GM19324 (cell line): Measurements from ENCODE around the gene MYO7B.

Experiments used
- ATAC-seq: cut with Tn5 transposase; IDR thresholded peaks from one replicate; pipeline ENCODE4 v1.9.1; 2021; ENCODE audit warnings: mild to moderate bottlenecking, moderate library complexity; ENCODE audit not compliant: unreplicated experiment, low FRiP score

Gene MYO7B

DNA sequence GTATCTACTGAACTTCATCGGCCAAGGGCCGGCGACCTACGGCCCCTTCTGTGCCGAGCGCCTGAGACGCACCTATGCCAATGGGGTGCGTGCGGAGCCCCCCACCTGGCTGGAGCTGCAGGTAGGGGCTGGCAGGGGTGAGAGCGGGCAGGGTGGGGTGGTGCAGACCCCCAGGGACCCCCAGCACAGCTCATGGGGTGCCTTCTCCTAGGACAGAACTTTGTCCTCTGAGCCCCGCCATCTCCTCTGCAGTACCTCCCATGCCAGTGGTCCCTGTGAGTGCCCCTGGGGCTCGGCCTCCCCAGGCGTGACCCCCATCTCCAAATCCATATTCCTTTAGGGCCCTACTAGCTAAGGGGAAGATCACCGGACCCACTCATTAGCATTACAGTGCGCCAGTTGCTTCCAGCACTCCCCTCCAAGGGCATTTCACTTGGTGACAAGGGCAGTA, 86.5 kb downstream of the MYO7B start:
- ATAC-seq: no peak

DNA sequence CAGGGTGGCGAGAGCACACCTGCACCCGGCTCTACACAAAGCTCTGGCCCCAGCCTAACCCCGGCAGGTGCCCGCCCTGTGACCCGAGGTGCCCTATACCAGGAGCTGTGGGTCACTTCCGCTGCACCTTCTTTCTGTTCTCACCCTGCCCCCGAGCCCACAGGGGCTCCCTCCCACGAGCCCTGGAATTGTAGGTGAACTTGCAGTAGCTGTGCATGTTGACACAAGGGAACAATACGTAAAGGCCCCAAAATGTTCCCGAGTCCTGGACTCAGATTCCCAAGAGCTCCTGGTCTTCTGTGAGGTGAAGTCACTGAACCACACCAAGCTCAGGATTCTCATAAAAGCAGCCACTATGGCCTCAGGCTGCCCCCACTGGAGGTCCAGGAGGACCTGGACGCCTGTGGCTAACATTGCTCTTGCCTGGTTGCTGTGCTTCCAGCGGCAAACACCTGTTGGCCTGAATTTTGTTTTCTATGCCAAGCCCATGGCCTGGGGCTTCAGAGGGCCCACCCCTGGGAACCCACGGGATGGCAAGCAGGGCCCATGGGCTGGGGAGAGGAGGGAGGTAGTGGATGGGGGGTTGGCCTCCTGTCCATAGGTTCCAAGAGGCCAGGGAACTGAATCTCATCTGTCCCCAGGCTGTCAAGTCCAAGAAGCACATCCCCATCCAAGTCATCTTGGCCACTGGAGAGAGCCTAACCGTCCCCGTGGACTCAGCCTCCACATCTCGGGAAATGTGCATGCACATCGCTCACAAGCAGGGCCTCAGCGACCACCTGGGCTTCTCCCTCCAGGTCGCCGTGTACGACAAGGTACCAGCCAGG, 87.3 kb downstream of the MYO7B start:
- no peak for ATAC-seq

DNA sequence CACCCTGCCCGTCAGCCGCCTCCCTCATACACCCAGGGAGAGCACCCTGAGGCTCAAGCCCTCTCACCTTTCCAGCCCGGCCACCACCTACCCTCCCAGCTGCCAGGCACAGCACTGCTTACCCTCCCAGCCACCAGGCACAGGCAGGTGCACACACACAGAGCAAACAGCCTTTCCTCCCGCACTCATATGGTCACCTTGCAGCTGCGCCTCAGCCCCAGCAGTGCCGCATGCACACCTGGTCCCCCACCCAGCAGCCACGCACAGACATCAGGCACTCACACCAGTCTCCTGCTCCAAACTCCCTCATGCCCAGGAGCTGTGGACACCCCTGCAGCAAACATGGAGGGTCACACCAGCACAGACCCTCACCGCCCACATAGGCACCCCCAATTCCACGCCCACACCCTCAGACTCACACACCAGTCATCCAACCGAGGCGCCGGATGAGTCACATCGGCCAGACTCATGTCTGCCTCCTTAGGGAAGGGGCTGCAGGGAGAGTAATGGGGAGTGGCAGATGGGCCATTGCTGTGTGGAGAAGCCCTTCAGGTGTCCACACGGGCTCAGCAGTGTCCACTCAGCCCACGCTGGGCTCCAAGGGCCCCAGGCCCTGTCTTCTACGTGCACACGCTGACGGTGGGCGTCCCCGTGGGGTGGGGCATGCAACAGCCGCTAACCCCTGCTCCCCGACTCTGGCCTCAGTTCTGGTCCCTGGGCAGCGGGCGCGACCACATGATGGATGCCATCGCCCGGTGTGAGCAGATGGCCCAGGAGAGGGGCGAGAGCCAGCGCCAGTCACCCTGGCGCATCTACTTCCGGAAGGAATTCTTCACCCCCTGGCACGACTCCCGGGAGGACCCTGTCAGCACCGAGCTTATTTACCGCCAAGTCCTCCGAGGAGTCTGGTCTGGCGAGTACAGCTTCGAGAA, 88.2 kb downstream of the MYO7B start:
- ATAC-seq: no peak

DNA sequence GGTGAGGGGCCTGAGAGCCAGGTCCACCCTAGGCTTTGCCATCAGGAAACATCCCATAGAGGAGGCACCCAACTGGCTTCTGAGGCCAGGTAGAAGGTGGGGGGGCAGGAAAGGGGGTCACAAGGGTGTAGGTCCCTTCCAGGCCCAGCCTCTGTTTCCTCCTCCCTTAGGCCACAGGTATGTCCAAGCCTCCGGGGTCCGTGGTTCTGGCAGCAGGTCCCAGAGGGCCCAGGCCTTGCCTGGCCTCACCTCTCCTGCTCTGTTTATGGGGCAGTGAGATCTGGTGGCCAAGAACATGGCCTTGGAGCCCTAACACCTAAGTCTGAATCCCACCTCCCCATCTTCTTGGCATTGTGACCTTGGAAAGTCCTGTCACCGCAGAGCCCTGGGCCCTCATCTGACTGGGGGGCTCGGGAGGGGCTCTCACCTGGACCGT, 88.9 kb downstream of the MYO7B start:
- no peak for ATAC-seq

DNA sequence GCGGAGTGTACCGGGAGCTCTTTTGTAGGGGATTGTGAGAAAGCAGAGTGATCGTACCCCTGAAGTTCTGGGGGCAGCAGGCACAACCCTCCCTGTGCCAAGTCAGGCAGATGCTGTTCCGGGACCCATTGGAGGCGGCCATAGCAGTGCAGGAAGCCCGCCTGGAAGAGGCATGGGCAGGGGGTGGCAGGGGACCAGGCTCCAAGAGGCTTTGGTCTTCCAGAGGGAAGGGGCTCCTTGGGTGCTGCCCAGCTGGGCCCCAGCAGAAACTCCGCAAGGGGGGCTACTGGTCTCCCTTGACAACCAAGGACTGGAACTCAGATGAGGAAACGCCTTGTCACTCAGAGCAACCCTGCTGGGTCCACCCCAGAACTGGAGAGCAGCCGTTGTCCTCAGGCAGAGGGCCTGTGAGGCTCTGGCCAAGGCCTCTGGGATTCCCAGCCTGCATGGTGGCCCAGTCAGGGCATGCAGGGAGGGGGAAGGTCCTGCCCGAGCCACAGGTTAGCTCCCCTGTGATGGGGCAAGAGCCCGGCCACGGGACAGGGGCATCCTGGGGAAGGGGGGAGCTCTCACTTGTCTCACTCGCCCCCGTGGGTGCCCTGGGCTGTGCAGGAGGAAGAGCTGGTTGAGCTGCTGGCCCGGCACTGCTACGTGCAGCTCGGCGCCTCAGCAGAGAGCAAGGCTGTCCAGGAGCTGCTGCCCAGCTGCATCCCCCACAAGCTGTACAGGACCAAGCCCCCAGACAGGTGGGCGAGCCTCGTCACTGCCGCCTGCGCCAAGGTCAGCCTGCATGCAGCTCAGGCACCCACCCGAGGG, 89.5 kb downstream of the MYO7B start:
- ATAC-seq: no peak

DNA sequence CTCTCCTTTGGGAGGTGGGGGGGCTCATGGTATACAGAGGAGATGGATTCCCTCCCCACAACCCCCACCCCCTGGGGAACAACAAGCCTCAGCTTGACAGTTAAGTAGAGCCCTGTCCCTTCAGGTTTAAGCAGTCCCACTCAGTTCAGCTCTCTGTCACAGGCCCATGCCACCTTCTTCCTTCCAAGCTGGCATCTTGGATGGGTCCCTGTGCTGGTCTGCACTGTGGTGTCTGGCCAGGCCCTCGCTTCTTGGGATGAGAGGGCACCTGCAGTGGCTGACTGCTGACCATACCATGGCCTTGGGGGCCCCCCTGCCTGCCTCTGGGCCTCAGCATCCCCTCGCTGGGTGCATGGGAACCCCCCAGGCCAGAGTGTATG, 90.1 kb downstream of the MYO7B start:
- no peak for ATAC-seq

DNA sequence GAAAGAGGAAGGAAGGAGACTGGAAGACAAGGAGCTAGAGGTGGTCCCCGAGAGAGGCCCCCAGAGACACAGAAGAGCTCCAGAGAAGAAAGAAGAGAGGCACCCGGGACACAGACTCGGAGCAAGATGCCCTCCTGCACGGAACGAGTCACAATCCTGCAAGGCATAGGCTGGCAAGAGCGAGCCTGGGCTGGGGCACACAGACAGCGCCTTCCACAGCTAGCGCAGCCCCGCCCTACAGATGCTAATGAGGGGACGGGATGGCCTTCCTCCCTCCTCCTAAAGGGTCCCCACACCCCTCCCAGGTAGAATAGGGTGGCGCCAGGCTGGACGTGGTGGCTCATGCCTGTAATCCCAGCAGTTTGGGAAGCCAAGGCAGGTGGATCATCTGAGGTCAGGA, 90.7 kb downstream of the MYO7B start:
- no peak for ATAC-seq

DNA sequence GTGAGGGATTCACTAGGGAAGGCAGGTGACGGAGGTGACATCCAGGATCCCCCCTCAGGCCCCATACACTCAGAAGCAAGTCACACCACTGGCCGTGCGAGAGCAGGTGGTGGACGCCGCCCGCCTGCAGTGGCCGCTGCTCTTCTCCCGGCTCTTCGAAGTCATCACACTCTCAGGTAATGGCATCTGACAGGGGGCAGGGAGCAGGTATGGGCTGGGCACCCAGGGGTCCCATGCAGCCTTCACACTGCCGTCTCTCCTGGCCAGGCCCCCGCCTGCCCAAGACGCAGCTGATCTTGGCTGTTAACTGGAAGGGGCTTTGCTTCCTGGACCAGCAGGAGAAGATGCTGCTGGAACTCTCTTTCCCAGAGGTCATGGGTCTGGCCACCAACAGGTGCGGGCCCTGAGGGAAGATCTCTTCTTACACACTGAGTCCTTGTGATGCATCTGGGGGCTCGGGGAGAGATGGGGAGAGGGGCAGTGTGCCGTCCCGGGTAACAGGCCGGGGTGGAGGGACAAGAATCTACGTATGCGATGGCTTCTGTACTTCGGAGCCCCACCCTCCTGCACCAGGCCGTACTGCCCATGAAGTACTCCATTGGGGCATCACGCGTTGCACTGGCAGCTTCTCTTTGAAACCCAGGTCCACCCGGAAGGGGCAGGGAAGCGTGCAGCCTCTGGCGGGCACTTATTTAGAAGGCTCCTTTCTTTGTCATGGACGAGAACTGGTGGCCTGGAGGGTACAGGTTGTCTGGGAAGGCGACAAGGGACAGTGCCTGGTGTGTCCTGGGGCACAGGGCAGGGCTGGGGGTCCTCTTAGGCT, 91.6 kb downstream of the MYO7B start:
- no peak for ATAC-seq

DNA sequence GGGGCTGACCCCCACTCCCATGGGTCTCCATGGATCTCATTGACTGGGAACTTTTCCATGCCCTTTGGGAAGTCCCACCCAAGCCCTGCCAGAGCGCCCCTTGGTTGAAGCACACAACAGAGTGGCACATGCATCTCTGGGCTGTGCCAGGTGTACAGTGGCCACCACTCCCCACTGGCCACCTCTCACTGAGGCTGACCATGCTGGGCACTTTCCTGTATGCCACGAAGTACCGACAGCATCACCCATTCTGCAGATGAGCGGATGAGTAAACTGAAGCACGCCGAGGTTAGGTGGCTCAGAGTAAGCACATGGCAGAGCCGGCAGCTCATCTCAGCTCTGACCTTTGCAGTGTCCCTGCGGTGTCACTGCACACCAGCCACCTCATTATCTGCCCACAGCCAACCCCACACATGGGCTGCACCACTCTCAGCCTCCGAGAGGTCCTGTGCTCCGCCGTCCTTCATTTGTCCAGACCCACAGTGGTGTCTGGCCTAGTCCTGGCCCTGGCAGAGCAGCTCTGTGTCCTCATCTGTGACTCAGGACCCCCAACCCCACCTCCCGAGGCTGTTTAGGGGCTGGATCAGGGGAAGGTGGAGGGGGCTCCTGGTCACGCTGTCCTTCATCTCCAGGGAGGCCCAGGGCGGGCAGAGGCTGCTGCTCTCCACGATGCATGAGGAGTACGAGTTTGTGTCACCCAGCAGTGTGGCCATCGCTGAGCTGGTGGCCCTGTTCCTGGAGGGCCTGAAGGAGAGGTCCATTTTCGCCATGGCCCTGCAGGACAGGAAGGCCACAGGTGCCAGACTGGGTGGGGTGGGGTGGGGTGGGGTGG, 92.5 kb downstream of the MYO7B start:
- ATAC-seq: no peak

DNA sequence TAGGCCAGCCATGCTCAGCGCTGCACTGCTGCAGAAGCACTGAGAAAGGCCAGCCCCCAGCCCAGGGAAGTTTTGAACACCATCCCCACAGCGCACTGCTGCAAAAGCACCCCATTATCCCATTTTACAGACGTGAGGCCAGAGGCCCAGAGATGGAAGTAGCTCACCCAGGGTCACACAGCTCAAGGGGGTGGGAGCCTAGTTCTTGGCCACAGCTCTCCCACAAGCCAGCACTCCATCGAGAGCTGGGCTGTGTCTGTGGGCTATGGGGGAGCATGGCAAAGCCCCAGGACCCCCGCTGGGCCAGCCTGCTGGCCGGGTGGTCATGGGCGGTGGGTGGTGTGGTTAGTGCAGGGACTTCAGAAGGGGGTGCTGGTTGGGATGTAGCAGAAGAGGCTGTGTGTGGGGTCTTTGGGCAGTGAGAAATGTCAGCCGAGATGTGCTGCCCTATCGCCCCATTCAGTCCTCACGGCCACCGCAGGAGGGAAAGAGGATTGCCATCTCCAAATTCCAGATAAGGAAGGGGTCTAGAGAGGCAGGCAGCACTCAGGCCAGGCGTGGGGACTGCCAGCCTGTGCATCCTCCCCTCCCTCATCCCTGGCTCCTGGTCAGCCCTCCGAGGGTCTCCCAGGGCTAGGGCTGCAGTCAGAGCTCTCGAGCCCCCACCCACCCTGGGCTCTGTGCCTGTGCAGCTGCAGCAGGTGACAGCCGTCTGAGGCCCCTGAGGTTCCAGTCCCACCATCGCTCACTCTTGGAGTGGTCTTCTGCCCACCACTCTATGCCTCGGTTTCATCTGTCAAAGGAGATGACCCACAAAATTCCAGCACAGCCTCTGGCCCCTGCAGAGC, 93.5 kb downstream of the MYO7B start:
- no peak for ATAC-seq

DNA sequence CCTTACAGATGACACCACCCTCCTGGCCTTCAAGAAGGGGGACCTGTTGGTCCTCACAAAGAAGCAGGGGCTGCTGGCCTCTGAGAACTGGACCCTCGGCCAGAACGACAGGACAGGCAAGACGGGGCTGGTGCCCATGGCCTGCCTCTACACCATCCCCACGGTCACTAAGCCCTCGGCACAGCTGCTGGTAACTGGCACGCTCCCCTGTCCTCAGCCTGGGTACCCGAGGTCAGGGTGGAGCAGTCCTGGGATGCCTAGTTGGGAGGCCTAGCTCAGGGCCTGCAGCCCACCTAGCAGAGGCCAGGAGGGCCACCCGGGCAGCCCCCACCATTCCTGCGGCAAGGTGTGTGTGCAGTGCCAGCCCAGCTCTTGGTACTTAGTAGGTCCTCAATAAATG, 94.2 kb downstream of the MYO7B start:
- no peak for ATAC-seq

DNA sequence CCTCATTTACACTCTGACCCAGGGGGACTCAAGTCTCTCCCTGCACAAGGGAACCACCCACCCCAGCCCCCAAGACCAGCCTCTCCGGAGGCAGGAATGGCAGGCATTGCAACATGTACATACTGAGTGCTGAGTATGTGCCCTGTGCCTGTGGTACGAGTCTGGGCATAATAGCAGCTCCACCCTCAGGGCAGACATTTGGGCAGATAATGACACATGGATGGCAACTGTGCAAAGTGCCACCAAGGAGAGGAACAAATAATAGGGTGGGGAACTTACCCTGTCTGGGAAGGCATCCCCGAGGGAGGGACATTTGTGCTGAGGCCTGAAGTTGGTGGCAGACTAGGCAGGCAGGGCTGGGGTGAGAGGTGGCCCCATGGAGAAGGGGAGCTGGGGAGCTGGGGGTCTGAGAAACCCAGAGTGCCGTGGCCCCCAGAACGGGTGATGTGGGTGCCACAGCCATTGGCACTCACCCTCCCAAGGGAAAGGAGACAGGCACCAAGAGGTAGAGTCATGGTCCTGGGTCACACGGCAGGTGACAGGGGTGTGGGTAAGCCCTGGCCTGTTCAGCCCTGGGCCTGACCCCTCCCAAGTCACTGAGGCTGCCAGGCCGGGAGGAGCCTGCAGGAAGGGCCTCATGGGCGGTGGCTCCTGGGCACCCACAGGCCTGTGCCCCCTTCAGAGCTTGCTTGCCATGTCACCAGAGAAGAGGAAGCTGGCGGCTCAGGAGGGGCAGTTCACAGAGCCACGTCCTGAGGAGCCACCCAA, 94.8 kb downstream of the MYO7B start:
- no peak for ATAC-seq

DNA sequence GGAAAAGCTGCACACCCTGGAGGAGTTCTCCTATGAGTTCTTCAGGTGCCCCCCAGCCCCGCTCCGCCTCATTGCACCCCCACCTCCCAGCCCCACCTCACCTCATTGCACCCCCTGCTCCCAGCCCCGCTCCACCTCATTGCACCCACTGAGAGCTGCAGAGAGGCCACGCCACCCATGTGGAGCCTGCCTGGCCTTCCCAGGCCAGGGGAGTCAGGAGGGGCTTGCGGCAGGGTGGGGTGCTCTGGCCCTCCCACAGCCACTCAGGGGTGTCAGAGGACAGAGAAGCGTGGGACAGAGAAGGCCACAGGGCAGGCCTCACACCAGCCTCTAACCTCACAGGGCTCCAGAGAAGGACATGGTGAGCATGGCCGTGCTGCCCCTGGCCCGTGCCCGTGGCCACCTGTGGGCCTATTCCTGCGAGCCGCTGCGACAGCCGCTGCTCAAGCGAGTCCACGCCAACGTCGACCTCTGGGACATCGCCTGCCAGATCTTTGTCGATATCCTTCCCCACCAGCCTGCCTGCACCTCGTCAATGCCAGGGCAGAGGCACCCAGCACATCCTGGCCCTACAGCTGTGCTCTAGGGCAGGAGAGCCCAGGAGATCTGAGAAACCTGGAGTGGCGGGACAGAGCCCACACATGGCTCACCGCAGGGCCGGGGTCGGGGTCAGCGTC, 95.5 kb downstream of the MYO7B start:
- ATAC-seq: no peak

DNA sequence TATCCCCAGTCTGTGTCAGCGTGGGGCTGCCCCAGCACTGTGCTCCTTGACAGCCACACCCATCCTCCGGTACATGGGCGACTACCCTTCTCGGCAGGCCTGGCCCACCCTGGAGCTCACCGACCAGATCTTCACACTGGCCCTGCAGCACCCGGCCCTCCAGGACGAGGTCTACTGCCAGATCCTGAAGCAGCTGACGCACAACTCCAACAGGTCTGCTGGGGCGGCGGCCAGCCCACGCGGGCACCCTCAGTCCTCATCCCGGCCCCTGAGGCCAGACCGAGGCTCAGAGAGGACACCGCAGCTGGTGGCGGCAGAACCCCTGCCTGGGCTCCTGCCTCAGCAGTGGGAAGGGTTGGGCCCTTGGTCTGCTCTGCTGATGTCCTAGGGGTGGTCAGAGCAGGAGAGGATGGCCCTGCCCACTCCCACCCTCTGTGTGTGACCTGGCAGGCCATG, 96.1 kb downstream of the MYO7B start:
- ATAC-seq: no peak

DNA sequence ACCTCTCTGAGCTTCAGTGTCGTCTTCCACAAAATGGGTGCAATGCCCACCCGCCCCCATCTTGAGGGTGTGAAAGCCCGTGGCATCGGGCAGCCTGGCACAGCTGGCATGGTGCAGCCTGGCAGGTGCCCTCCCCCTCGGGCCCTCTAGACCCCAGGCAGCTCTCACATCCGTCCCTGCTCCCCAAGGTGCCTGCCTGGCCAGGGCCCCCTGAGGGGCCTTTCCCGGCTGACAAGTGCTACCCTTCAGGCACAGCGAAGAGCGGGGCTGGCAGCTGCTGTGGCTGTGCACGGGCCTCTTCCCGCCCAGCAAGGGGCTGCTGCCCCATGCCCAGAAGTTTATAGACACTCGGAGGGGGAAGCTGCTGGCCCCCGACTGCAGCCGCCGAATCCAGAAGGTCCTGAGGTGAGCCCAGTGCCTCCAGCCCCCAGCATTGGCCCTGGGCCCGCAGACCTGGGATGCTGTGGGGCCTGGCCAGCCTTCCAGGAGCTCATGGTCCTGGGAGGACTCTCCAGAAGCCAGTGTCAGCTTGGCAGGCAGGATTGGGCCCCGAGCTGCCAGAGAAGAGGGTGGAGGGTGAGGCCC, 96.6 kb downstream of the MYO7B start:
- ATAC-seq: no peak
